K562 (cell line): Measurements from ENCODE around the gene ANKRD23.
"Not testable (repeated sequence)": the region's sequence is repeated elsewhere in the genome, so short reads cannot be mapped to it uniquely, and the experiment has no call there.

Experiments used
- CAMTA2 ChIP-seq: fragments of 250-450 bp; sonication (Bioruptor Pico); conservative IDR thresholded peaks from 2 replicates; pipeline ENCODE4 v1.5.1; 2022
- DLX4 ChIP-seq: fragments of 250-450 bp; sonication (Bioruptor Pico); IDR thresholded peaks from 2 replicates; pipeline ENCODE4 v1.6.1; 2021; ENCODE audit warnings: mild to moderate bottlenecking
- E2F1 ChIP-seq: sonication (generic); formaldehyde crosslinking; IDR thresholded peaks from 2 replicates; pipeline ENCODE4 v1.8.1; 2023; ENCODE audit warnings: mild to moderate bottlenecking, missing genetic modification reagents, moderate library complexity
- ELF4 ChIP-seq: fragments of 450-650 bp; formaldehyde crosslinking; IDR thresholded peaks from 2 replicates; pipeline ENCODE4 v1.4.0; 2022; ENCODE audit warnings: missing genetic modification characterization
- NFRKB ChIP-seq: fragments of 450-650 bp; IDR thresholded peaks from 2 replicates; pipeline ENCODE4 v1.6.1; 2016; ENCODE audit warnings: low read depth
- SIN3A ChIP-seq, 2 experiments: fragments of 150-350 bp in 1 of 2; IDR thresholded peaks; 2 replicates each; pipeline ENCODE4 v1.6.1; 2011 to 2016; ENCODE audit warnings: borderline replicate concordance in 2 of 2, low read depth in 2 of 2, low read length in 2 of 2, mild to moderate bottlenecking in 2 of 2, moderate library complexity in 2 of 2; ENCODE audit not compliant: control insufficient read depth in 1 of 2
- SREBF2 ChIP-seq: sonication (generic); formaldehyde crosslinking; IDR thresholded peaks from 2 replicates; pipeline ENCODE4 v1.4.0; 2020; ENCODE audit warnings: mild to moderate bottlenecking, missing genetic modification reagents
- TGIF2 ChIP-seq: sonication (generic); formaldehyde crosslinking; IDR thresholded peaks from 2 replicates; pipeline ENCODE4 v1.8.1; 2022; ENCODE audit warnings: mild to moderate bottlenecking, missing genetic modification reagents, moderate library complexity
- ZBTB49 ChIP-seq: sonication (generic); formaldehyde crosslinking; IDR thresholded peaks from 2 replicates; pipeline ENCODE4 v1.8.0; 2022; ENCODE audit warnings: missing genetic modification reagents, mild to moderate bottlenecking, borderline replicate concordance
- ZKSCAN8 ChIP-seq: fragments of 200-800 bp; sonication (Bioruptor generic); IDR thresholded peaks from 2 replicates; pipeline ENCODE4 v1.6.1; 2016; ENCODE audit warnings: missing genetic modification characterization, missing compliant biosample characterization
- ZNF24 ChIP-seq: fragments of 450-650 bp; IDR thresholded peaks from 2 replicates; pipeline ENCODE4 v1.6.1; 2016

GRCh38 chr2:96796497-96796896 is 47.3 kb downstream of the ANKRD23 start:
- not testable (repeated sequence) for TF ChIP-seq ZNF24; TGIF2 (CRISPR knock-in tag); E2F1; ELF4 (CRISPR knock-in tag); CAMTA2 (CRISPR knock-in tag); ZKSCAN8 (CRISPR knock-in tag); SIN3A (IDR thresholded peaks at IDR 0.05; ENCODE audit: borderline replicate concordance in 2 of 2, control insufficient read depth in 1 of 2, low read depth in 2 of 2, low read length in 2 of 2); DLX4; NFRKB; ZBTB49 (CRISPR knock-in tag); SREBF2 (CRISPR knock-in tag)
